HK-2 (cell line): ENCODE results near the gene CAPN12.

ENCODE experiments used
- DNase-seq: peaks from one replicate; pipeline ENCODE4 v3.0.0-alpha.2; 2018; ENCODE audit not compliant: unreplicated experiment

Gene CAPN12

GRCh38 chr19:38710928-38711725 lies 33.1 kb downstream of the CAPN12 start:
- no peak for DNase-seq

GRCh38 chr19:38710416-38710702 lies 33.9 kb downstream of the CAPN12 start:
- DNase-seq, result no peak

DNA sequence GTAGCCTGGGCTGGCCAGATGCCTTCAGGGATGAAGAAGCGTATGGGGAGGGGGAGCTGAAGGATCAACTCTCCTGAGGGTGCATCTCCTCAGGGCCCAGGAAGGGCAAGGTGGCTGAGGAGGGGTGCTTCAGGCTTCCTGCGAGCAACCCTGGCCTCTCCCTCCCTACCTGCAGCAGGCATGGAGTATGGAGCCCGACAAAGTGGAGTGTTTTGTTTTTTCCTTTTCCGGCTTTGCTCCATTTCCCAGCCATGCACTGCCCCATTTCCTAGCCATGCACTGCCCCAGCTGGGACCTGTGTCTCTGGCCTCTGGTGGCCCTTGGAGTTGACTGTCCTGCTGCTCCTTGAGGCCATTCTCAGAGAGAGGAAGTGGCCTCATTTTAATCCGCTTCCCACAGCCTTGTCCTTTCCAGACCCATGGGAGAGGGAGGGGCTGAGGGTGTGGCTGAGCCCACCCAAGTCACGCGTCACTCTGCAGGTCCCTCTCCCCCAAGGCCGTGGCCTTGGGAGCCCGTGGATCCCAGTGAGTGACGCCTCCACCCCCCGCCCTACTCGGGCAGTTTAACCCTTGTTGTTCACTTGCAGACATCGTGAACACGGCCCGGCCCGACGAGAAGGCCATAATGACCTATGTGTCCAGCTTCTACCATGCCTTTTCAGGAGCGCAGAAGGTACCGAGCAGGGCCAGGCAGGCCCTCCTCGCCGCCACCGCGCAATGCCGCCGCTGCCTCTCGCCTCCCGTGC lies 34.4 kb downstream of the CAPN12 start:
- no peak for DNase-seq

DNA sequence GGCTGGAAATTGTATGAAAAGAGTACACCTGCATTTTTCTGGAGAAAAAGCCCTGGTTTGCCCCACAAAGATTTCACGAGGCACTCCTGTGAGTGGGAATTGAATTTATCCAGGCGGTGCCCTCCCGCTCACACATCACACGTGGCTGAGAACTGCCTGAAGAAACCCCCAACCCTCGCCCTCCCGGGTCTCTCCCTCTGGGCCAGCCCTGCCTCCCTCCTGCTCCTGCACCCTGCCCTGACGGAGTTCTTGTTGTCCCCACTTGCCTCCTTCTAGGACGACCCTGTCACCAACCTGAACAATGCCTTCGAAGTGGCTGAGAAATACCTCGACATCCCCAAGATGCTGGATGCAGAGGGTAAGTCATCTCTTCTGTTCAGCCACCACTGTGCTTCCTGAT lies 35.2 kb downstream of the CAPN12 start:
- no peak for DNase-seq

- DNase-seq, result no peak
These were observed 35.8 kb downstream of the CAPN12 start for GRCh38 chr19:38708413-38709024.

GRCh38 chr19:38707512-38708114 lies 36.7 kb downstream of the CAPN12 start:
- DNase-seq, result peak; percentile 54

DNA sequence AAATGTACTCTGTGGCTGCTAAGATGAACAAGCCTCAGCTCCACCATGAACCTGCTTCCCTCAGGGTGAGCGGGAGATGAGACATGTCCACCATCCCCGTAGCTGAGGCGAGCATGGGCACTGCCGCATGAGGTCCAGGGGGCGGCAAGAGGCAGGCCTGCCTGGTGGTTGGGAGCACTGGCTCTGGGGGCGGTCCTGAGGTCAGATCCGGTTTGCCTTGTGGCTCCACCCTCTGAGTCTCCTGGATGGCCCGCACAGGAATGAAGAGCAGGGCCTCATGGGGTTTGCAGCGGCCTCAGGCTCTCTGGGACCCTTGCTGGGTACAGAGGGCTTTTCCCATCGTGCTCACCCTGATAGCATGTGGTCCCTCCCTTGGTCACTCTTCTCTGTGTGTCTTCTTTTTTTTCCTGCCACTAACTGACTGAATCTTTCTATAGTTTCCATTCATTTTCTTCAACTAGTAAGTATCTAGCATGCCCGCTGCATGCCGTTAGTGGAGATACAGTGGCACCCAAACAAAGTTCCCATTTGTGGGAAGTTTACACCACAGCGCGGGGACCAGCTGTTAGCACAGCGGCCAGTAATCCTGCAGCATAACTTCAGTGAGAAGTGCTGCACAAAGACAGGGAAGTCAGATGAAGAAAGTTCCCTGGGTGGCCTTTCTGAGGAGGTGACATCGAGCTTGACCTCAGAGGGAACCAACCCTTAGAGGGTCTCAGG lies 37.3 kb downstream of the CAPN12 start:
- DNase-seq, result no peak

- DNase-seq, result no peak
These were observed 38.9 kb downstream of the CAPN12 start for GRCh38 chr19:38705197-38706019.

DNA sequence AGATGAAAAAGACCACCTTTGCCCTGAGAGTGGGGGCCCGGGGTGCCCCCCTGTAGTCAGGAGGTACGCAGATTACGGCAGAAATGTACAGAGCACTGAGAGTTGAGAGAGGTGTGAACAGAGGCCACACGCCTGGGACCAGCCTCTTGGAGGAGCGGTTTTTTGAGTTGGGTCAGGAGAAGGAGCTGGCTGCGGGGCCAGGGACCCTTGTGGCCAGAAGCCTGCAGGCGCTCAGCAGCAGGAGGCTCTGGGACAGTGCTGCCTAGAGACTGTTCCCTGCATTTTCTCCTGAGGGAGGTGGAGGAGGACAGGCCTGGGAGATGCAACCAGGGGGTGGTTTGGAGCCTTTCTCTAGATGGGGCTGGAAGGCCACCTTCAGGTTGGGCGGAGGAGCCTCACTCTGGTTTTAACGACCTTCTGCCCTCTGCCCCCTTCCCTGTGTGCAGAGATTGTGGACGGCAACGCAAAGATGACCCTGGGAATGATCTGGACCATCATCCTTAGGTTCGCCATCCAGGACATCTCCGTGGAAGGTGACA lies 39.7 kb downstream of the CAPN12 start:
- DNase-seq, result no peak

- DNase-seq, result no peak
These were observed 40.8 kb downstream of the CAPN12 start for GRCh38 chr19:38703509-38703908.

DNA sequence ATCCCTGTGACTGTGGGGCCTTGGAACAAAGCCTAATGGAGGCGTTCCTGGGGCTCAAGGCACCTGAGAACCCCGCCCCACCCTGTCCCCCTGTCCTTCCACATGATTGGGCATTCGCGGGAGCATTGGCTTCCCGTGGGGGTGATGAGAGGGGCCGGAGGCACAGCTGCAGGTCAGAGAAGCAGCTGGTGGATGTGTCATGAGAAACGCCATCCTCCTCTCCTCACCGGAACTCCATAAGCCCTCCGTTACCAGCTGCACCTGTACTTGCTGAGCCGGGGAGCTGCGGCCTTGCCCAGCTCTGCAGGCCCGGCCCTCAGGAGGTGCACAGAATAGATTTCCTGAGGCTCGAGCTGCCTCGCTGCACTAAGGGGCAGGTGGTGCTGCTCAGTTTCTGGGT lies 42.0 kb downstream of the CAPN12 start:
- no peak for DNase-seq

- DNase-seq, result no peak
These were observed 42.7 kb downstream of the CAPN12 start for GRCh38 chr19:38701455-38702063.

GRCh38 chr19:38700902-38701454 lies 43.3 kb downstream of the CAPN12 start:
- no peak for DNase-seq

GRCh38 chr19:38700350-38700901 lies 43.8 kb downstream of the CAPN12 start:
- DNase-seq, result no peak

GRCh38 chr19:38699647-38700349 lies 44.5 kb downstream of the CAPN12 start:
- DNase-seq, result no peak

DNA sequence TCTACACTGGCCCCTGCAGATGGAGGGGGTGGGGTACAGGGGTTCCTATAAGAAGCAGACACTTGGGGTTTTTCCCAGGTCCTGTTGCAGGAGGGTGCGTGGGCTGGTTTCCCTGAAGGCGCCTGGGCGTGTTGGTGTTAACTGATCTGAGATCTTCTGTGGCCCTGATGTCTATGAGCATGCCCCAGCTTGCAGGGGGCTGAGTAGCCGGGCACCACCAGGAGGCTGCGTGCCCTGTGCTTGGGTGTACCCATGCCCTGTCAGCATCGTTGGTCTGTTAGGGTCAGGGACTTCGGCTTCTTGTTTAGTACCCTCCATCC lies 45.3 kb downstream of the CAPN12 start:
- no peak for DNase-seq

DNA sequence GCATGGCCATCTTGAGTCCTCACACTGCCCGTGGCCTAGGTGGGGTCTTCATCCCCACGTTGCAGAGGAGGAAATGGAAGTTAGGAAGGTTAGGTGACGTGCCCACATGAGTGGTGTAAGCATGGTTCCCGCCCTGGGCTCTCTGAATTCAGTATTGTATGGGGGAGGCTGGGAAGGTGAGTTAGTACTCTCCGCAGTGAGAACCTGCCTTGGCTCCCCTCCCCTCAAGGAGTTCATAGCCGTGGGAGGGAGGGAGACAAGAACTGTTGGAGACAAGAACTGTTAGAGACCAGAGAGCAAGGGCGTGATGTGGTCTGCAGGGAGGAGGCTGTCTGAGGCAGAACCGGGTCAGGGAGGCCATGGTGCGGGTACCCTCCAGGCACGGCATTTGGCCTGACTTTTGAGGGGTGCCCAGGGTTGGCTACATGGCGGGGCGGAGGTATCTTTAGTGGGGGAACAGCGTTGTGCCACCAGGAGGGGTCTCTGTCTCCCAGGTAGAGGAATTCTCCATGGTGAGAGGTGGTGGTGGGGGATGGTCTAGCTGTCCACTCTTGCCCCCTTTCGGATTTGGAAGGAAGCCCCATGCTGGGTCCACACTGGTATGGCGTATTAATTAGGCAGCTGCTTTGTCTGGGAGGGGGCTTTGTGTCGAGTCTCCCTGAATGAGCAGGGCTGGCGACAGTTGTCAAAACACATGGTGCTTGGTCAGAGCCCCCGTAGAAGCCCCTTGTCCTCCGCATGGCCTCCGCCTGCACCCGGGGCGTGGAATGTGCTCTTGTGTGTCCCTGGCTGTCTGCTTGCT lies 45.8 kb downstream of the CAPN12 start:
- no peak for DNase-seq

DNA sequence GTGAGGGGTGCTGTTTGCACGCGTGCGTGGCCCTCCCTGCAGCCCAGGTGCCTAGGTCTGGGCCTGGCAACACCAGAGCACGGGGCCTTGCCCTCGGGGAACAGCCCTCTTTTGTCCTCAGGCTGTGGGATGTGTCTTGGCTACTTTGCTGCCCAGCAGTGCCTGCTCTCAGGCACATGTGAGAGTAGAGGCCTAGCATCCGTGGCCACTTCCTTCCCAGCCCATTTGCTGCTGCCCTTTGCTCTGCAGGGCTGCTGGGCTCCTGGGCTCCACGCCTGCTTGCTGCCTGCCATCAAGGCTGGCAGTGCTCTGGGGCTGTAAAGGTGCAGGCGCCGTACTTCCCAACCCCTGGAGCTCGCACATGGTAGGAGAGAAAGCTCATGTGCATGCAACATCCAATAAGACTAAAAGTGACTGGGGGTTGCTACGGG lies 46.6 kb downstream of the CAPN12 start:
- no peak for DNase-seq
